Measurements from ENCODE around the gene NNMT.

- TF ChIP-seq EZH2 (IDR thresholded peaks at IDR 0.05; ENCODE audit: low read depth) (no peak), CTCF (conservative IDR thresholded peaks at IDR 0.05) (no peak)
Observed at GRCh38 chr11:114362326-114362725, 66.1 kb downstream of the NNMT start.

Measured in PC-9 (cell line).